ENCODE data around the gene AGTPBP1. TPM values are rescaled to one million over a fixed set of nuclear protein-coding genes. Genes with fewer than 3 reads are reported as not detected.

The AGTPBP1 gene
- total RNA-seq, 2 donors from 2014 or later: 11.2 to 11.7 TPM

DNA sequence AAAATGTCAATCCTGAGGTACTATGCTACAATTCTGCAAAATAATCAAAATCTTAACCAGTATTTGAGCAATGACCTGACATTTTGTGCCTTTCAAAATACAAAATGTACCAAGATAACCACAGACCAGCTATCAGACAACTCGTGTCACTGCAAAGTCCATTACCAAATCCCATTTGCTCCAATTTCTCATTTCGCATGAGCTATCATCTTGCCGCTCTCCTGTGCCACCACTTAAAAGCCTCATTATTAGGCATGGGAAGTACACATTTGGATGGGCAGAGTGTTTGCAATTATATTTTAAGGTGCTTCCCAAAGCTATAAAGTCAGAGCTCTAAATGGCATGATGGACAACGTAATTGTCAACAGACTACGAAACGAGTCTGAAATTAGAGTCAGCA, 205.2 kb downstream of the AGTPBP1 start:
- Histone ChIP-seq H3K27me3 (no peaks in the 10 kb centered on the region), H3K36me3 (no peaks in the 10 kb centered on the region), H3K4me1 (no peaks in the 10 kb centered on the region), H3K9me3 (no peaks in the 10 kb centered on the region), H3K4me3 (no peak overlapping the region), H3K27ac (no peak overlapping the region), H3K9ac (ENCODE audit: low read depth in 2 of 2, low read length in 2 of 2) (no peak overlapping the region)
- intact Hi-C loops (cut with DNase I): no loop called here
- TF ChIP-seq CTCF (IDR thresholded peaks at IDR 0.05): no peak
- no peak for DNase-seq

DNA sequence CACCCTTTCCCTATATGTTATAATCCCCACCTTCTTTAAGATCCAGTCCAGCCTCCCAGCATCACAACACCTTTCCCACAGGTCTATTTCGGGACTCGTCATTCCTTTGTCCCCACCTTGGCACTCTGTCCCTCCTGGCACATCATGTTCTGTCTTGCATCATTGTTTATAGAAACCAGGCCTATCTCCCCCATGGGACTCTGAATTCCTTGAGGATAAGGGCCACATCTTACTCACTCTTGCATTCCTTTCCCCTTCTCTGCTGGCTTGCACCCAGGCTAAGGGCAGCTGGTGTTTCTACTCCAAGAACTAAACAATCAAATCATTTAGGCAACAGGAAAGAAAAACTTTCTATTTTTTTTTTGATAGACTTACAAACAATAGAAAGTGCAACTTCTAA, 205.7 kb downstream of the AGTPBP1 start:
- no peak for TF ChIP-seq CTCF (IDR thresholded peaks at IDR 0.05)
- Histone ChIP-seq H3K4me1 (no peaks in the 10 kb centered on the region), H3K27ac (no peak overlapping the region), H3K36me3 (no peaks in the 10 kb centered on the region), H3K9ac (ENCODE audit: low read depth in 2 of 2, low read length in 2 of 2) (no peak overlapping the region), H3K27me3 (no peaks in the 10 kb centered on the region), H3K9me3 (no peaks in the 10 kb centered on the region), H3K4me3 (no peak overlapping the region)
- intact Hi-C loops (cut with DNase I): no loop called here
- no peak for DNase-seq

- no peaks in the 10 kb centered on the region for H3K36me3 ChIP-seq
- H3K4me3 ChIP-seq: no peak overlapping the region
- no peak for DNase-seq
- H3K27ac ChIP-seq: no peak overlapping the region
- H3K27me3 ChIP-seq: no peaks in the 10 kb centered on the region
- H3K9ac ChIP-seq (ENCODE audit: low read depth in 2 of 2, low read length in 2 of 2): no peak overlapping the region
- no peak for TF ChIP-seq CTCF (IDR thresholded peaks at IDR 0.05)
- no peaks in the 10 kb centered on the region for H3K9me3 ChIP-seq
- intact Hi-C loops (cut with DNase I): no loop called here
- H3K4me1 ChIP-seq: no peaks in the 10 kb centered on the region
These were observed 207.4 kb downstream of the AGTPBP1 start for GRCh38 chr9:85534340-85534739.

GRCh38 chr9:85533538-85533937, 208.2 kb downstream of the AGTPBP1 start:
- Histone ChIP-seq H3K9ac (ENCODE audit: low read depth in 2 of 2, low read length in 2 of 2) (no peak overlapping the region), H3K9me3 (no peaks in the 10 kb centered on the region), H3K4me1 (no peaks in the 10 kb centered on the region), H3K27me3 (no peaks in the 10 kb centered on the region), H3K27ac (no peak overlapping the region), H3K4me3 (no peak overlapping the region), H3K36me3 (no peaks in the 10 kb centered on the region)
- intact Hi-C loops (cut with DNase I): no loop called here
- no peak for TF ChIP-seq CTCF (IDR thresholded peaks at IDR 0.05)
- DNase-seq: no peak

GRCh38 chr9:85530721-85531120, 211.0 kb downstream of the AGTPBP1 start:
- no peaks in the 10 kb centered on the region for H3K9me3 ChIP-seq
- H3K4me3 ChIP-seq: no peak overlapping the region
- H3K9ac ChIP-seq (ENCODE audit: low read depth in 2 of 2, low read length in 2 of 2): no peak overlapping the region
- no peaks in the 10 kb centered on the region for H3K36me3 ChIP-seq
- intact Hi-C loops (cut with DNase I): no loop called here
- no peak for TF ChIP-seq CTCF (IDR thresholded peaks at IDR 0.05)
- no peaks in the 10 kb centered on the region for H3K4me1 ChIP-seq
- no peaks in the 10 kb centered on the region for H3K27me3 ChIP-seq
- H3K27ac ChIP-seq: no peak overlapping the region
- DNase-seq: no peak

- Histone ChIP-seq H3K27ac (no peak overlapping the region), H3K4me1 (no peaks in the 10 kb centered on the region), H3K36me3 (no peaks in the 10 kb centered on the region), H3K9ac (ENCODE audit: low read depth in 2 of 2, low read length in 2 of 2) (no peak overlapping the region), H3K27me3 (no peaks in the 10 kb centered on the region), H3K9me3 (no peaks in the 10 kb centered on the region), H3K4me3 (no peak overlapping the region)
- no peak for TF ChIP-seq CTCF (IDR thresholded peaks at IDR 0.05)
- DNase-seq: no peak
- intact Hi-C loops (cut with DNase I): no loop called here
These were observed 213.1 kb downstream of the AGTPBP1 start for GRCh38 chr9:85528607-85529006.

Measured in colonic mucosa (tissue), 4 donors.